H1 (cell line): ENCODE results near the gene LRCH3. TPM values are rescaled to one million over a fixed set of nuclear protein-coding genes. Genes with fewer than 3 reads are reported as not detected.

Source experiments
- RNF2 ChIP-seq: fragments of 200-900, 300-1000 bp; sonication (generic); IDR thresholded peaks from 2 replicates; pipeline ENCODE4 v1.7.1; 2016; ENCODE audit warnings: borderline replicate concordance, low read depth, mild to moderate bottlenecking, antibody characterized with exemption, low read length; ENCODE audit not compliant: poor library complexity, severe bottlenecking; ENCODE audit errors: missing control alignments
- polyA plus RNA-seq, 7 experiments: library from polyadenylated mRNA; depleted of rRNA in 3 of 7; stranded (reverse) in 5 of 7; unstranded in 2 of 7; fragments of >200 nt in 5 of 7; fragments of 200-250 nt in 2 of 7; gene quantifications; 1 replicate in 5 of 7; 2 replicates in 1 of 7; 4 replicates in 1 of 7; pipeline versions ENCODE4 v1.2.1 to v1.2.3, GENCODE V29; 2011 to 2013; ENCODE audit warnings: missing spikeins in 2 of 7, mixed read lengths in 2 of 7
- total RNA-seq: library from RNA; stranded (reverse); fragmentation: NEBNext Ultra II Directional; extraction: Animal tissue kit (Norgen Biotek cat#: 25700); gene quantifications from 2 replicates; pipeline ENCODE4 v1.2.1, GENCODE V29; 2021

LRCH3 gene
- total and polyA plus RNA-seq, 2 of the 8 experiments (the other 6 are each of a cell fraction or from before 2014, with no cell fraction given): 58.4 to 66.0 TPM

DNA sequence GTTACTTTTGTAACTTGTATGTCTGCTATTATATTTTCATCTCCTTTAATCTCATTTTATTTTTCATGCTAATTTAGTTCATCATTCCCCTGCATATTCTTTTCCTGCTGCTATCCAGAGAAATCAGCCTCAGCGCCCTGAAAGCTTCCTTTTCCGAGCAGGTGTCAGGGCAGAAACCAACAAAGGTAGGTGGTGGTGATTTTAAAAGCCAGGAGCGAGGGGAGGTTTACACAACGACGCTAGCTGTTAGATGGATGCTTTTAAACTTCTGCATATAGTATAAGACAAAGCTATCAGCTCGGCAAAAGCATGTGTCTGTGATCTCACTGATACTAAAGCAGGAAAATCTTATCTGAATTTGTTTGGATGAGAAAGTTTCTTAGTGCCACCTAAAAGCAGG is 75.0 kb downstream of the LRCH3 start (continued):
- TF ChIP-seq RNF2: no peak
